WI38 (cell line): ENCODE measurements around the gene ZNF154.

Experiments
- H3K4me3 ChIP-seq: 2 replicates; pipeline ENCODE4 v1.5.1; 2011; ENCODE audit warnings: low read depth, mild to moderate bottlenecking, control low read depth, low read length
- TF ChIP-seq, protein P1 (sequence below): IDR thresholded peaks from 2 replicates; pipeline ENCODE4 v1.5.1; 2012; ENCODE audit warnings: low read depth, mild to moderate bottlenecking, control low read depth, low read length

ZNF154 gene

DNA sequence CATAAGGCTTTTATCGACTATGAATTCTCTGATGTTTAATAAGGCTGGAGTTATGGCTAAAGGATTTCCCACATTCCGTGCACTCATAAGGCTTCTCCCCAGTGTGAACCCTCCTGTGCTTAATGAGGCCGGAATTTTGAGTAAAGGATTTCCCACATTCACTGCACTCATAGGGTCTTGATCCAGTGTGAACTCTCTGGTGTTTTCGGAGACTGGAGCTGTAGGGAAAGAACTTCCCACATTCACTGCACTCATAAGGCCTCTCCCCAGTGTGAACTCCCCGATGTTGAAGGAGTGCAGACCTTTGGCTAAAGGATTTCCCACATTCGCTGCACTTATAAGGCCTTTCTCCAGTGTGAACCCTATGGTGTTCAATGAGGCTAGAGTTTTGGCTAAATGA lies 7.4 kb downstream of the ZNF154 start:
- H3K4me3 ChIP-seq = no peak overlapping the region
- TF ChIP-seq, protein P1, sequence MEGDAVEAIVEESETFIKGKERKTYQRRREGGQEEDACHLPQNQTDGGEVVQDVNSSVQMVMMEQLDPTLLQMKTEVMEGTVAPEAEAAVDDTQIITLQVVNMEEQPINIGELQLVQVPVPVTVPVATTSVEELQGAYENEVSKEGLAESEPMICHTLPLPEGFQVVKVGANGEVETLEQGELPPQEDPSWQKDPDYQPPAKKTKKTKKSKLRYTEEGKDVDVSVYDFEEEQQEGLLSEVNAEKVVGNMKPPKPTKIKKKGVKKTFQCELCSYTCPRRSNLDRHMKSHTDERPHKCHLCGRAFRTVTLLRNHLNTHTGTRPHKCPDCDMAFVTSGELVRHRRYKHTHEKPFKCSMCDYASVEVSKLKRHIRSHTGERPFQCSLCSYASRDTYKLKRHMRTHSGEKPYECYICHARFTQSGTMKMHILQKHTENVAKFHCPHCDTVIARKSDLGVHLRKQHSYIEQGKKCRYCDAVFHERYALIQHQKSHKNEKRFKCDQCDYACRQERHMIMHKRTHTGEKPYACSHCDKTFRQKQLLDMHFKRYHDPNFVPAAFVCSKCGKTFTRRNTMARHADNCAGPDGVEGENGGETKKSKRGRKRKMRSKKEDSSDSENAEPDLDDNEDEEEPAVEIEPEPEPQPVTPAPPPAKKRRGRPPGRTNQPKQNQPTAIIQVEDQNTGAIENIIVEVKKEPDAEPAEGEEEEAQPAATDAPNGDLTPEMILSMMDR = no peak

DNA sequence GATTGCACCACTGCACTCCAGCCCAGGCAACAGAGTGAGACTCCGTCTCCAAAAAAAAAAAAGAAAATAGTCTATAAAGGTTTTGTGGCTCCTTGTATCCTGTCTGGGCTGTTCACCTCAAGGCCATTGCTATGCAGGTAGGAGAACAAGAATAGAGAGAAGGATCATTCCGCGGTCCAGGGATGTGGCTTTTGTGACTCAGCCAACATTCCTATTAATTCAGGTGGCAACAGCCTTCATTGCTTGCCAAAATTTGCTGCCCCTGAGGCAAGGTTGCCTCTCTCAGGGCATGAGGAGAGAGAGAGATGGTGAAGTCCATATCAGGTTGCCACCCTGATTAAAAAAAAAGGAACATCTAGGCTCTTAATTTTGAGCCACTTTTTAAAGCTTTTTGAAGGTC lies 19.3 kb downstream of the ZNF154 start:
- H3K4me3 ChIP-seq = no peak overlapping the region
- TF ChIP-seq, protein P1 = no peak

DNA sequence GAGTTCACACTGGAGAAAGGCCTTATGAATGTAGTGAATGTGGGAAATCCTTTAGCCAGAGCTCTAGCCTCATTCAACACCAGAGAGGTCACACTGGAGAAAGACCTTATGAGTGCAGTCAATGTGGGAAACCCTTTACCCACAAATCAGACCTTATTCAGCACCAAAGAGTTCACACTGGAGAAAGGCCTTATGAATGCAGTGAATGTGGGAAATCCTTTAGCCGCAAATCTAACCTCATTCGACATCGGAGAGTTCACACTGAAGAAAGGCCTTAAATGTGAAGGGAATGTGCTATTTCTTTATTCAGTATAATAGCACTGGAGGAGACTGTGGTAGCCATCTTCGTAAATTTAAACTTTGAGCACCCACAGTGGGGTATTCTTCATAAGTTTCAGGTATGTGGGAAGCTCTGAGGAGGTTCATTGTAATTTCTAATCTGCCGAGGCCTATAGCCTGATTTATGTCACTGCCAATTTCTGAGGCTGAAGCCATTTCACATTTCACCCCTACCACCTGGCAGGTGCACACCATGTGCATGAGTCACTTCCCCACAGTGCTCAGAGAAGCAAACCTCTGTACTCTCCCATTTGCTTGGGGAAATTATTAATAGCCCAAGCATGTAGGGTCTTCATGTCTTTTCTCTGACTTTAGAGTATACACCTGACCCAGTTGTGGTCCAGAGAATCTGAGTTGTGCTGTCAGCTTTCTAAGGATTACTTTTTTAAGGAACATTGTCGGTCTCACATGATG lies 20.8 kb downstream of the ZNF154 start:
- TF ChIP-seq, protein P1 = no peak
- H3K4me3 ChIP-seq = no peak overlapping the region

DNA sequence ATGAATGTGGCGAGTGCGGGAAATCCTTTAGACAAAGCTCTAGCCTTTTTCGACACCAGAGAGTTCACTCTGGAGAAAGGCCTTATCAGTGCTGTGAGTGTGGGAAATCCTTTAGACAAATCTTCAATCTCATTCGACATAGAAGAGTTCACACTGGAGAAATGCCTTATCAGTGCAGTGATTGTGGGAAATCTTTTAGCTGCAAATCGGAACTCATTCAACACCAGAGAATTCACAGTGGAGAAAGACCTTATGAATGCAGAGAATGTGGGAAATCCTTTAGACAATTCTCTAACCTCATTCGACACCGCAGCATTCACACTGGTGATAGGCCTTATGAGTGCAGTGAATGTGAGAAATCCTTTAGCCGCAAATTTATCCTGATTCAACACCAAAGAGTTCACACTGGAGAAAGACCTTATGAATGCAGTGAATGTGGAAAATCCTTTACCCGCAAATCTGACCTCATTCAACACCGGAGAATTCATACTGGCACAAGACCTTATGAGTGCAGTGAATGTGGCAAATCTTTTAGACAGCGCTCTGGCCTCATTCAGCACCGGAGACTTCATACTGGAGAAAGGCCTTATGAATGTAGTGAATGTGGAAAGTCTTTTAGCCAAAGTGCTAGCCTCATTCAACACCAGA lies 21.5 kb downstream of the ZNF154 start:
- TF ChIP-seq, protein P1 = no peak
- H3K4me3 ChIP-seq = no peak overlapping the region

DNA sequence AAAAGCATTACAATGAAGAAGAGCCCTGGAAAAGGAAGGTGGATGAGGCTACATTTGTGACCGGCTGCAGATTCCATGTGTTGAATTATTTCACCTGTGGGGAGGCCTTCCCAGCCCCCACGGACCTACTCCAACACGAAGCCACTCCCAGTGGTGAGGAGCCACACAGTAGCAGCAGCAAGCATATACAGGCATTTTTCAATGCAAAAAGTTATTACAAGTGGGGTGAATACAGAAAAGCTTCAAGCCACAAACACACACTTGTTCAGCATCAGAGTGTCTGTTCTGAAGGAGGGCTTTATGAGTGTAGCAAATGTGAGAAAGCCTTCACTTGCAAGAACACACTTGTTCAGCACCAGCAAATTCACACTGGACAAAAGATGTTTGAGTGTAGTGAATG lies 22.3 kb downstream of the ZNF154 start:
- no peak overlapping the region for H3K4me3 ChIP-seq
- TF ChIP-seq, protein P1 = no peak

DNA sequence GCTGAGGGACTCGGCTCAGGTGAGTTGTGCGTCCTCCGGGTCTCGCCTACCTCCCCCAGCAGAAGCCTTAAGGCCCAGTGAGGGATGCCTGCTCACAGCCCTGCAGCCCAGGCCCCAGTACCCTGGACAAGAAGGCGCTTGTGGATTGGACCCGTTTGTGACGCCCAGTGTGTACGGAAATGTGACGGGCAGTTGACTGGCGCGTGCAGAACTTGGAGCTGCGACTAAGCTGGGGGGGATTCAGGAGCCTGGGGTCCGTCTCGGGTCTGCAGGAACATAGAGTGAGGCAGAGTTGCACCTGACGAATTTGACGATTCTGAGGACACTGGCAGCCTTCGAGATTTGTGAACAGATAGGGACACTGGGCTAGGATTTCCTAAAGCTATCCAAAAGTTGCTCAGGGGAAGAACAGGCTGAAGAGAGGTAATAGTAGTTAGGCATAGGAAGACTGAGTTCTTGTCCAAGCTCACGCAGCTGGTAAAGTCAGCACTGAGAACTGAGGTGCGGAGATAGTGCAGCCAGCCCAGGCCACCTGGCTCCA lies 26.7 kb downstream of the ZNF154 start:
- TF ChIP-seq, protein P1 = no peak
- peak overlapping the region; percentile 98 for H3K4me3 ChIP-seq

DNA sequence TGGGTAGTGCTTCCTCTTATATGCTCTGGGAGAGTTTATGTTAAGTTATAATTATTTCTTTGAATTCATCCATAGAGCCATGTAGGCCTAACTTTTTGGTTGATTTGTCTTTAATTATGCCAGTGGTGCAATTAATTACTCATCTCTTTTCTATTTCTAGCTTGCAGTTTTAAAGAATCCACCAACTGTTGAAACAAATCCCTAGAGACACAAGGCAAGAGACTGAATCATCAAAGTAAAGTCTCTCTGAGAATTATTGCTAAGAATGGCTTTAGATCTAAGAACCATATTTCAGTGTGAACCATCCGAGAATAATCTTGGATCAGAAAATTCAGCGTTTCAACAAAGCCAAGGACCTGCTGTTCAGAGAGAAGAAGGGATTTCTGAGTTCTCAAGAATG lies 33.1 kb downstream of the ZNF154 start:
- H3K4me3 ChIP-seq = no peak overlapping the region
- TF ChIP-seq, protein P1 = no peak
